Dermis blood vessel endothelial cell (primary cell): ENCODE data around the gene CLVS2. TPM values are rescaled to one million over a fixed set of nuclear protein-coding genes. Genes with fewer than 3 reads are reported as not detected.

Source experiments
- DNase-seq: peaks from one replicate; pipeline ENCODE4 v3.0.0; 2010
- total RNA-seq: library from RNA; depleted of rRNA; stranded (reverse); fragments of >200 nt; gene quantifications from 2 replicates; pipeline ENCODE4 v1.2.3, GENCODE V29; 2014

Gene CLVS2
- total RNA-seq, 1 donor from 2014 or later = not detected

GRCh38 chr6:123027408-123027807, 31.4 kb downstream of the CLVS2 start:
- no peak for DNase-seq

- DNase-seq = no peak
Observed at GRCh38 chr6:123028263-123028662, 32.2 kb downstream of the CLVS2 start.

DNA sequence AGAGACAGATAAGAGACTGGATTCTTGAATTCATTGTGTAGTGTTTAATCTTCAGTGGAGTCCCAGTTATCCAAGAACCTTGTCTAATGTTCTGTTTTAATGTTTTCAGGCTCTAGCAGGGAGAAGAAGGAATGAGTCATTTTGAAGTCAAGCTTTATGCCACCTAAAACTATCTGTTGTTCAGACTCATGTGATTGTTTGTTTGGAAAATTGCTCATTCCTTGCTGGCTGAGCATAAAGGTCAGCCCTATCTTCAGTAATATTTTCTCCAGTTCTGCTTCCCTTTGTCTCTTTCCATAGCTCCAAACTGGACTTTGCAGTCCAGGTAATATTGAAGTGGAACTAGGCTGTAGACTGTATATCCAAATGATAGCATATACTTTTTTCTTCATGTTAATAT, 34.2 kb downstream of the CLVS2 start:
- DNase-seq = no peak

- no peak for DNase-seq
Observed at GRCh38 chr6:123036648-123037047, 40.6 kb downstream of the CLVS2 start.

- no peak for DNase-seq
Observed at GRCh38 chr6:123039431-123039830, 43.4 kb downstream of the CLVS2 start.

GRCh38 chr6:123042401-123042800, 46.4 kb downstream of the CLVS2 start:
- no peak for DNase-seq

GRCh38 chr6:123044341-123044860, 48.4 kb downstream of the CLVS2 start:
- DNase-seq = no peak

- no peak for DNase-seq
Observed at GRCh38 chr6:123053602-123054225, 57.7 kb downstream of the CLVS2 start.

DNA sequence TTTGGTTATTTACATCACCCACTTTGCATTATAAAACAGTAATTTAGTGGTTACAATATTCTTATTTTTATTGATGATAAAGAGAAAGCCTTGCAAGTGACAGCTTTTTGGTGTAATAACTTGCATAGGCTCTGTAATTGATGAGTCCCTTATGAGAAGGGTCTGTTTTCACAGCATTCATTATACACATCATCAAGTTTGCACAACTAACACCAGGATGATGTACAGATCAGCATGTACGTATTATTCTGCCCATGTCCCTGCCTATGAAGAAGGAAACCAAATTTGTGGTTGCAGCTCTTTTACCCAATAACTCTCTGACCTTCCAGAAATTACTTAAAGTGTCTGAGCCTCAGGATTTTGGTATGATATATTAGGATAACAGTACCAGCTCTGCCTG, 59.2 kb downstream of the CLVS2 start:
- DNase-seq = no peak

DNA sequence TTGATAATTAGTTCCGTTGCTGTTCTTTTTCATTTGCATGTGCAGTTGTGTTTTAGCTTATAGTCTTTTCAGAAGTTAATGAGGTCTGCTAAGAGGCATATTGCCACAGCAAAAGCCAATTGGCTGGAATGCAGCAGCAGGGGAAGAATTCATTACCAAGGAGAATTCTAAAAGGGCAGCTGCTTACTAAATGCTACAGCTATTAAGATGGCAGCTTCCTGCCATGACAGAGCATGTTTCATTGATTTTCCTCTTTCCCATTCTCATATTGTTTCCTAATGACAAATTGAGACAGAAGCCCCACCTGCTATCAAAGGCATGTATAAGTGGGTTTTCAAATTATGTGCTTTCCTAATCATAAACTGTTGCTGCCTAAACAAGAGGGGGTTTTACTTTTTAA, 66.6 kb downstream of the CLVS2 start:
- DNase-seq = no peak

DNA sequence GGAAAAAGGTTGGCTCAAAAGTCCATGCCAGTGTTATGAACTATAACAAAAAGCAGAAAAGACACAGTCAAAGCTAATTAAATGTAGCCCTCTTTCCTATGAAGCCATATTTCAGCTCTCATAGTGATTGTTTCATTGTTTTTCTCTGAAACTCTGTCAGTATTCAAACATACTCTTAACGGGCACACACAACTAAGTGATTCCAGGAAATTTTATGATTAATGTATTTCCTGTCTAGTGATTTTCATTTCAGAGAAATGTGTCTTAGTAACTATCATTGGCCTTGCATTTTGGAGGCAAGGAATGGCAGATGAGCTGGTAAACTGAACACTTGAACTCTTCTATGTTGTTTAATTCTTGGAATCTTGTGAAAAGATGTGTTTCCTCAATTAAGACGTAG, 68.0 kb downstream of the CLVS2 start:
- no peak for DNase-seq

- no peak for DNase-seq
Observed at GRCh38 chr6:123074616-123075015, 78.6 kb downstream of the CLVS2 start.

GRCh38 chr6:123085403-123085802, 89.4 kb downstream of the CLVS2 start:
- DNase-seq = no peak

- DNase-seq = no peak
Observed at GRCh38 chr6:123089226-123089625, 93.2 kb downstream of the CLVS2 start.

GRCh38 chr6:123091091-123091895, 95.3 kb downstream of the CLVS2 start:
- peak; percentile 34 for DNase-seq

DNA sequence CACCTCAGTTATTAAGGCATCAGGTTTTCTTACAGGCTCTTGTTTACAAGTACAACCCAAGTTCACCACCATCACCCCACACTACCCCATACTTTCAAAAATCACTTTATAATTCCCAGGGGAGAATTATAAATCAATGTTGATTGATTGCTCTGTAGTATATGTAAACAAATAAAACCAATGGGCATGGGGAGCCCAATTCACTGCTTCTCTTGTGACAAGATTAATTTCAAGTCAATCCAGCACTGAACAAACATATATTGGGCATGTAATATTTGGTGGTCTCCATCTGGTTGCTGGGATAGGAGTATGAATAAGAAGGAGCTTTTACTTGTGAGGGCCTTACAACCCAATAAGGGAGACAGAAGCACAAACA, 95.8 kb downstream of the CLVS2 start:
- DNase-seq = no peak

- no peak for DNase-seq
Observed at GRCh38 chr6:123094795-123095194, 98.8 kb downstream of the CLVS2 start.

DNA sequence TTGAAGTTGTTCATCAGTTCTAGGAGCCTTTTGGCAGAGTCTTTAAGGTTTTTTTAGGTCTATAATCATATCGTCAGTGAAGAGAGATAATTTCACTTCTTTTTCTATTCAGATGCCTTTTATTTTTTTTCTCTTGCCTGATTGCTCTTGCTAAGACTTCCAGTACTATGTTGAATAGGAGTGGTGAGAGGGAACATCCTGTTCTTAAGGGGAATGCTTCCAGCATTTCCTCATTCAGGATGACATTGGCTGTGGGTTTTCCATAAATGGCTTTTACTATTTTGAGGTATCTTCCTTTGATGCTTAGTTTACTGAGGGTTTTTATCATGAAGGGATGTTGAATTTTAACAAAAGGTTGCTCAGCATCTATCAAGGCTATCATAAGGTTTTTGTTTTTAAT, 109.5 kb downstream of the CLVS2 start:
- DNase-seq = no peak

GRCh38 chr6:123116370-123116769, 120.3 kb downstream of the CLVS2 start:
- DNase-seq = no peak

GRCh38 chr6:123117145-123117908, 121.3 kb downstream of the CLVS2 start:
- DNase-seq = no peak

DNA sequence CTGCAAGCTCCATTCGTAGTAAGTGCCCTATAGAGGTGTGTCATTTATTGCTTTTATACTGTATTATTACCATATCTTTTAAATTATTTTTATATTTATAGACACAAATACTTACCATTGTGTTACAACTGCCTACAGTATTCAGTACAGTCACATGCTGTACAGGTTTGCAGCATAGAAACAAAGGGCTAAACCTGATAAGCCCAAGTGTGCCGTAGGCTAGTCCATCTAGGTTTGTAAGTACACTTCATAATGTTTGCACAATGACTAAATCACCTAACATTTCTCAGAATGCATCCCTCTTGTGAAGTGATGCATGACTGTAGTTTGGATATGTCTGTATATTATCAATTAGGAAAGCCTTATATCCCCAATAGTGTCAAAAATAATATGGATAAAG, 122.8 kb downstream of the CLVS2 start:
- DNase-seq = no peak
